HG02588 (cell line): ENCODE results near the gene BOLL.
A peak's percentile ranks its signal among the peaks of the same experiment; 100 is the strongest.
"Not testable (repeated sequence)": the region's sequence is repeated elsewhere in the genome, so short reads cannot be mapped to it uniquely, and the experiment has no call there.

Source experiments
- ATAC-seq: cut with Tn5 transposase; IDR thresholded peaks from one replicate; pipeline ENCODE4 v1.9.1; 2021; ENCODE audit warnings: mild to moderate bottlenecking, moderate library complexity; ENCODE audit not compliant: unreplicated experiment

Gene BOLL

GRCh38 chr2:197707316-197708213, 77.6 kb downstream of the BOLL start:
- ATAC-seq = no peak

- ATAC-seq = no peak
Observed at GRCh38 chr2:197706839-197707207, 78.3 kb downstream of the BOLL start.

GRCh38 chr2:197705912-197706838, 78.9 kb downstream of the BOLL start:
- no peak for ATAC-seq

- ATAC-seq = peak; percentile 86
Observed at GRCh38 chr2:197705121-197705911, 79.8 kb downstream of the BOLL start, which contains the start of gene MARS2. TSS of gene MARS2 (plus strand) at chr2:197705369. CDS start at chr2:197705406, 37 bp downstream.

GRCh38 chr2:197704434-197705120, 80.5 kb downstream of the BOLL start:
- peak; percentile 30 for ATAC-seq

- no peak for ATAC-seq
Observed at GRCh38 chr2:197700960-197701359, 84.2 kb downstream of the BOLL start.

- not testable (repeated sequence) for ATAC-seq
Observed at GRCh38 chr2:197699724-197700123, 85.4 kb downstream of the BOLL start.

- not testable (repeated sequence) for ATAC-seq
Observed at GRCh38 chr2:197696571-197696970, 88.5 kb downstream of the BOLL start.

- not testable (repeated sequence) for ATAC-seq
Observed at GRCh38 chr2:197695971-197696370, 89.1 kb downstream of the BOLL start.

- ATAC-seq = not testable (repeated sequence)
Observed at GRCh38 chr2:197695206-197695605, 89.9 kb downstream of the BOLL start.

- ATAC-seq = no peak
Observed at GRCh38 chr2:197677483-197677882, 107.6 kb downstream of the BOLL start.

GRCh38 chr2:197677056-197677455, 108.1 kb downstream of the BOLL start:
- ATAC-seq = no peak
